GM19467 (cell line): Measurements from ENCODE around the gene MS4A10.

Source experiments
- ATAC-seq: cut with Tn5 transposase; IDR thresholded peaks from one replicate; pipeline ENCODE4 v1.9.1; 2021; ENCODE audit warnings: mild to moderate bottlenecking, moderate library complexity; ENCODE audit not compliant: unreplicated experiment

The MS4A10 gene

GRCh38 chr11:60764879-60765278 is 20.3 kb upstream of the MS4A10 start:
- ATAC-seq, result no peak

GRCh38 chr11:60765355-60765754 is 19.8 kb upstream of the MS4A10 start:
- no peak for ATAC-seq

GRCh38 chr11:60766547-60766946 is 18.6 kb upstream of the MS4A10 start:
- ATAC-seq, result no peak

- no peak for ATAC-seq
These were observed 17.7 kb upstream of the MS4A10 start for GRCh38 chr11:60767388-60767811.

- ATAC-seq, result no peak
These were observed 16.9 kb upstream of the MS4A10 start for GRCh38 chr11:60768202-60768601.

GRCh38 chr11:60769273-60769672 is 15.9 kb upstream of the MS4A10 start:
- ATAC-seq, result no peak

GRCh38 chr11:60769811-60770210 is 15.3 kb upstream of the MS4A10 start:
- no peak for ATAC-seq

GRCh38 chr11:60771146-60771545 is 14.0 kb upstream of the MS4A10 start:
- ATAC-seq, result no peak

- ATAC-seq, result no peak
These were observed 13.1 kb upstream of the MS4A10 start for GRCh38 chr11:60771879-60772525.

- no peak for ATAC-seq
These were observed 12.5 kb upstream of the MS4A10 start for GRCh38 chr11:60772666-60773065.

- ATAC-seq, result no peak
These were observed 10.4 kb upstream of the MS4A10 start for GRCh38 chr11:60774726-60775125.

GRCh38 chr11:60775420-60775961 is 9.6 kb upstream of the MS4A10 start:
- ATAC-seq, result peak; percentile 66

GRCh38 chr11:60776167-60776566 is 9.0 kb upstream of the MS4A10 start:
- no peak for ATAC-seq

- ATAC-seq, result no peak
These were observed 8.0 kb upstream of the MS4A10 start for GRCh38 chr11:60777106-60777505.

- no peak for ATAC-seq
These were observed 7.6 kb upstream of the MS4A10 start for GRCh38 chr11:60777572-60777971.

- ATAC-seq, result no peak
These were observed 5.1 kb upstream of the MS4A10 start for GRCh38 chr11:60780065-60780464.

GRCh38 chr11:60780774-60781173 is 4.4 kb upstream of the MS4A10 start:
- no peak for ATAC-seq

GRCh38 chr11:60781286-60781980 is 3.7 kb upstream of the MS4A10 start:
- ATAC-seq, result no peak

- ATAC-seq, result no peak
These were observed 3.2 kb upstream of the MS4A10 start for GRCh38 chr11:60781981-60782316.

- no peak for ATAC-seq
These were observed 2.6 kb upstream of the MS4A10 start for GRCh38 chr11:60782393-60783140.

- ATAC-seq, result no peak
These were observed 2.0 kb upstream of the MS4A10 start for GRCh38 chr11:60783141-60783484.

- no peak for ATAC-seq
These were observed 1.2 kb upstream of the MS4A10 start for GRCh38 chr11:60783911-60784310.
